GM19452 (cell line): ENCODE measurements around the gene ADGRB3.
"Not testable (repeated sequence)": the region's sequence is repeated elsewhere in the genome, so short reads cannot be mapped to it uniquely, and the experiment has no call there.

Experiments used
- ATAC-seq: cut with Tn5 transposase; IDR thresholded peaks from one replicate; pipeline ENCODE4 v1.9.1; 2021; ENCODE audit not compliant: unreplicated experiment

The ADGRB3 gene

DNA sequence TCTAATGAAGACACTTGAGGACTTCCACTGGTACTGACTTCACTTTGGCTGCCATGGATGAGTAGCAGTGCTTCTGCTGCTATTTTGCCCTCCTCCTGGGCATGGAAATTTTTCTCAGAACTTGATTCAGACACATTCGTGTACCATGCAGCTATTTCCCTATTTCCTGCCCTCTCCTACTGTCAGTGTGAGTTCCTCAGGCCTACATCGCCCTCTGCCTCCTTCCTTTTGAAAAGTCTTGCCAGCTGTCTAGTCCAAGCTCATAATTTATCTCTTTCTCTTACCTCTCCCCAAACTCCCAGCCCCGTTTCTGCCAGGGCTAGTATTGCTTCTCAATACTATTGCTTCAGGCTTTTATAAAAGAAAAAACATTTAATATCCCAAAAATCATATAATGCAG lies 470.2 kb downstream of the ADGRB3 start:
- ATAC-seq, result no peak

DNA sequence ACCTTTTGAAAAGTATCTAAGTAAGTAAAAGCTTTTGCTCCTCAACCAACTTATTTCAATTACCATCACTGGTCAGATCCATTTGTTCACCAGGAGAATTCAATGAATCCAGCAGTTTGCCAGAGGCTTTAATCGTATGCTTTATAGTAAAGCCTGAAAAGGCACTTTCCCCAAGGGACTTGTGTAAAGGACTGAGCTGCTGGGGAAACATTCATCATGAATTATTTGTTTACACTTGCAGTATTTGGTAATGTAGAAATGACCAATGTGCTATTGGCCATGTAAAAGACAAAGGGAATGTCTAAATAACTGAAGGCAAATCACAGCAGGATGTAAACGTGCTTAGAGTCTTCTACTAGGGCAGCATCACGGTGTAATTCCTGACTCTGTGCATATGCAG lies 471.4 kb downstream of the ADGRB3 start:
- ATAC-seq, result no peak

DNA sequence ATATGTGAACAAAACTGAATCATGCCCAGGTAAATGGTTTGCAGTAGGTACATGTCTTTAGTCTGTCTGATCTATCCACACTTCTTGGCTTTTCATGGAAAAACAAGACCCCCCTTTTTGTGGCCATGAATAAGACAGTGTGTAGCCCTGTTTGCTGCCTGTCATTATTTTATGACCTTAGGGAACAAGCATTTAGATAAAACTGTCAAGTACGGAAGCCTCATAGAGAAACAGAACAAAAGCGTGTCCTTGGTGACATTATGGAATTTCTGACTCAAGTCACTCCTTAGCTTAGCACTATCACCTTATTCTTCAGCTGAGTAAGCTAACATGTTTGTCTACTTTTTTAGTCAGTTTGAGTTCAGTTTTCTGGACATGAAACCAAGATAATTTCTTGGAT lies 476.2 kb downstream of the ADGRB3 start:
- no peak for ATAC-seq

DNA sequence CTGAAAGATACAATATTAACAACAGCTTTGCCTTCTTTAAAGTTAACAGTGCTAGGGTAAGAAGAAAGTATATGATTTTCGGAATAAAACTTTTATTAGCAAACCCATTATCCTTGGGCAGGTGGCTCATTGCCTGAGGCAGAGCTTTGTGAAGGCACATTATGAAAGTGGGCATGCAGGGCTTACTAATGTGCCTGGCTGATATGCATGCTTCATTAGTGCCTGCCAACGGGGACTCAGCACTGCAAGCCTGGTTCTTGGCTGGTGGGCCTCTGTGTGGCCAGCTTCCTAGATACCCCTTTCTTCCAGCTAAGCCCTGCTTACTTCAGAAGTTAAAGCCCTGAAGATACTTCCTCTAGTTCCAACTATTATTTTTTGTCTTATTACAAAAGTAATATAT lies 481.6 kb downstream of the ADGRB3 start:
- no peak for ATAC-seq

DNA sequence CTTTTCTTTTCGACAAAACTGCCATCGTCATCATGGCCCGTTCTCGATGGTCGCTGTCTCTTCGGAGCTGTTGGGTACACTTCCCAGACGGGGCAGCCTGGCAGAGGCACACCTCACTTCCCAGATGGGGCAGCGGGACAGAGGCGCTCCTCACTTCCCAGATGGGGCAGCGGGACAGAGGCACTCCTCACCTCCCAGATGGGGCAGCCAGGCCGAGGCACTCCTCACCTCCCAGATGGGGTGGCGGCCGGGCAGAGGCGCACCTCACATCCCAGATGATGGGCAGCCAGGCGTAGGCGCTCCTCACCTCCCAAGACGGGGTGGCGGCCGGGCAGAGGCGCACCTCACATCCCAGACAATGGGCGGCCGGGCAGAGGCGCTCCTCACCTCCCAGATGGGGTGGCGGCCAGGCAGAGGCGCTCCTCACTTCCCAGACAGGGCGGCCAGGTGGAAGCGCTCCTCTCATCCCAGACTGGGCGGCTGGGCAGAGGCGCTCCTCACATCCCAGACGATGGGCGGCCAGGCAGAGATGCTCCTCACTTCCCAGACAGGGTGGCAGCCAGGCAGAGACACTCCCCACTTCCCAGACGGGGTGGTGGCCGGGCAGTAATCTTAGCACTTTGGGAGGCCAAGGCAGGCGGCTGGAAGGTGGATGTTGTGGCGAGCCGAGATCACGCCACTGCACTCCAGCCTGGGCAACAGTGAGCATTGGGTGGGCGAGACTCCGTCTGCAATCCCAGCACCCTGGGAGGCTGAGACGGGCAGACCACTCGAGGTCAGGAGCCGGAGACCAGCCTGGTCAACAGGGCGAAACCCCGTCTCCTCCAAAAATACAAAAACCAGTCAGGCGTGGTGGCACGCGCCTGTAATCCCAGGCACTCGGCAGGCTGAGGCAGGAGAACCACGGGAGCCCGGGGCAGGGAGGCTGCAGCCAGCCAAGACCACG lies 486.7 kb downstream of the ADGRB3 start:
- ATAC-seq, result not testable (repeated sequence)

DNA sequence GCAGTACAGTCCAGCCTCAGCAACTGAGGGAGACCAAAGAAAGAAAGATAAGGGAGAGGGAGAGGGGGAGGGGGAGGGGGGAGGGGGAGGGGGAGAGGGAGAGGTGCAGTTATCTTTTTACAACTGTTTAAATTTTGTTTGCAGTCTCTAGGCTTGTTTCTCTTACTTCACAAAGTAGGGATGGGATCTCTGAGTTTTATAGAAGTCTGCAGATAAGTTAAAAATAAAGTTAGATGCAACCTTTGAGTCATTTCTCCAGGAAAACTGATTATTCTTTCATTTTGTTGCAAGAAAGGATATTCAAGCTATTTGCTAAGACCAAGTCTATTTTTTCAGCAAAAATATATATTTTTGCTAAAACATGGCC lies 487.3 kb downstream of the ADGRB3 start:
- ATAC-seq, result no peak

DNA sequence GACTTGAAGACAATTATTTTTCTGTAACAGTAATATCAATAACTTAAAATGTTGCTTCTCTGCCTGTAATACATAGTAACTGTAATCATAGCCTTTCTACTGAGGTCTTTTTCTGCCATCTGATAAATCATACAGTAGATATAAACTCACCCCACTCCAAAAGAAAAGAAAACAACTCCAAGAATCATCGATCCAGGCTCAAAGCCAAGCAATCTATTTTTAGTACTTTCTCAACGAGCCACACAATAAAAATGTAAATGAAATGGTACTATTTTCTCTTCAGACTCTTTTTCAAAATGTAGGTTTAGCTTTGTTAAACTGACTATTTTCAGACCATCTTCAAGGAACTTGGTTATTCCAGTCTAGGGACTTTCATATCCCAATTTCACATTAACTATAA lies 493.3 kb downstream of the ADGRB3 start:
- ATAC-seq, result no peak

DNA sequence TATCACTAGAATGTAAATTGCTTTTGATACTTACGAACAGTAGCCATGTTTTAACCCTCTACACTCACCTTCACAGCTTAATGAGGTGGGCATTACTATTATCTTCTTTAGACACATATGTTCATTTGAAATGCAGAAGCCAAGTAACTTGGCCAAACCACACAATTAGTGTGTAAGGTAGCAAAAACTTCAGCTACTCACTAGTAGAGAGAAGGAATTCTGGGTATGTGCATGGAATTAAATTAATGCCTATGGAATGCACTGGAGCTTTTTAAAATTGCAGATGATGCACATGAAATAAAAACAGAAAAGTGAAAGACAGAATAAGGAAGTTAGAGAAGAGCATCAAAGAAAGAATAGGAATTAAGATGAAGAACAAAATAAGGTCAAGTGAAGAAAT lies 494.0 kb downstream of the ADGRB3 start:
- no peak for ATAC-seq

DNA sequence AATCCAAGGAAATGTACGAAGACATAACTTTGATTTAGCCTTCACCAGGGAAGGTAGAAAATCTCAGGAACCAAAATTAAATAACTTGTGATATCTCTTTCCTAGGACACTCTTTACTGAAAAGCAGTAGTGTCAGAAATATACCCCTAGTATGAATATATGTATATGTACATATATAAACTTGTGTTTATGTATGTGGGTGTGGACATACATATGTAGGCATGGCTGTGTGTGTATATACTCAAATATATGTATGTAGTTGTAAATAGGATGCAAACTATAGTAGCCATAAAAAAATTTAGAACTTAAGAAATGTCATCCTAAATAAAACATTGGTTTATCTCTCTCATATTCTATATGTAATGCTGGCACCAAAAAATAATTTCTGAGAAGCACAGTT lies 500.8 kb downstream of the ADGRB3 start:
- no peak for ATAC-seq

DNA sequence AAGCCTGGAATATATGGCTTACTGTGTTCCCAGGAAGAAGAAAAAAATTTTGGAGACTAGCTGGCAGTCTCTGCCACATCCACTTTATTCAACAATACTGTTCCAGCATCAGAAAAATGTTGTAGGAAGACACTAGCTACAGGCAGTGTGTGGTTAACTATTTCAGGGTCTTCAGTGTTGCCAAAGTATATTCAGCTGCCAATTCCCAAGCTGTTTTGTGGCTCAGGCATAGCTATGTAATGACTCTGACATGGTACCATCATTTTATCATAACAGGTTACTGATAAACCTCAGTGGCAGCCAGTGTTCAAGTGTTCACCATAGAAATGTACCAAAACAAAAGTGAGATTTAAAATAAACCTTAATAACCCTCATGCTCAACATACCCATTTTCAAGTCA lies 503.1 kb downstream of the ADGRB3 start:
- ATAC-seq, result no peak

DNA sequence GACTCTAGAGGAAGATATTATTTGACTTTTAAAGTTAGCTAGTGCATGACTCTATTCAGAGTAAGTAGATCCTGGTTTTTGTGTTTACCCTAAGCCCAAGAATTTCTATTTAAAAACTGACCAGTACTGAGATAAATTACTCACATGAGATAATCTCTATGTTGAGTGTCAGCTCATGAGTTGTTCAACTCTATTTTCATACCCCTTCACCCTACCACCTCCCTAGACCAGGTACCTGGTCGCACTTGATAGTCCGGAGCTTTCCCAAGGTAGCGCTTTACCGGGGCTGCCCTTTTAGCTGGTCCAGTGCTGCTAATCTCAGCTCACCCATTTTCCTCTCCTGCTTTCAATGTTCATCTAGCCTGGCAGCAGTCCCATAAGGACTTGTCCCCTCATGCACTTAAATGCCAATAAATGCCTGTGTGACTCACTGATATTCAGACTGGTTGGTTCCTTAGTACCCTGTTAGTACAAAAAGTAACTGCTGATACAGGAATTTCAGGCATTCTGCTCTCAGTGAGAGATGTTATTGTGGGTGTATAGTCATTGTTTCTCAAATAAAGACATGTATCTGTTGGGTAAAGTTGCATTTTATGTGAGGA lies 503.9 kb downstream of the ADGRB3 start:
- no peak for ATAC-seq

DNA sequence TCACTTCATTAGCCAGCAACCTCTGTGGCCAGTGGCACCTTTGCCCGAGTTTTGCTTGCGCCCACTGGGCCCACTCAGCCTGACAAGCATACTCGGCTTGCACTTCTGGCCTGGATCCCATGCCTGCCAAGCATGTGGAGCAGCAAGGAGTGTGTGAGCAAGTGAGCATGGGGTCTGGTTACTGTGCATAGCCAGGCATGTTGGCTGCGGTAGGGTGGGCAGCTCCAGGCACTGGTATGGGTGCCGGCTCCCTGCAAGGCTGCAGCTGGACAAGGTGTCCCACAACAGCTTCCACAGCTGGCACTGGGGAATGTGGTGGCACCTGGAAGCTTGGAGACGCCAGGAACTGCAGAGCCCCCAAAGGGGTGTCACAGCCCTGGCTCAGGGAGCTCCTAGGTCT lies 510.0 kb downstream of the ADGRB3 start:
- ATAC-seq, result no peak

DNA sequence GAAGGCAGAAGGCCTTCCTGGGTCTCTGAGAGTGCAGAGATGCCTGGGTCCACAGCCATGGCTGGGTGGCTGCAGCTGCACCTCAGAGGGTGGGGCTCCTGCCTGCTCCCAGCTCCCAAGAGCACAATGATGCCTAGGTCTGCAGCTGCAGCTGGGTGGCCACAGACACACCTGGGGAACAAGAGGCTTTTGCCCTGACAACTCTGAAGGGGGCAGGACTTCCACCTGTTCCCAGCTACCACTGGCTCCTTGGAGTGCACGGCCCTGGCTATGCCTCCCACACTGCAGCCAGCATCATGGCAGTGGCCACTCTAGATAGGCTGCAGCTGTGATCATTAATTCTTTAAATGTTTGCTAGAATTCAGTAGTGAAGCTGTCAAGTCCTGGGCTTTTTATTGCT lies 511.3 kb downstream of the ADGRB3 start:
- ATAC-seq, result no peak

DNA sequence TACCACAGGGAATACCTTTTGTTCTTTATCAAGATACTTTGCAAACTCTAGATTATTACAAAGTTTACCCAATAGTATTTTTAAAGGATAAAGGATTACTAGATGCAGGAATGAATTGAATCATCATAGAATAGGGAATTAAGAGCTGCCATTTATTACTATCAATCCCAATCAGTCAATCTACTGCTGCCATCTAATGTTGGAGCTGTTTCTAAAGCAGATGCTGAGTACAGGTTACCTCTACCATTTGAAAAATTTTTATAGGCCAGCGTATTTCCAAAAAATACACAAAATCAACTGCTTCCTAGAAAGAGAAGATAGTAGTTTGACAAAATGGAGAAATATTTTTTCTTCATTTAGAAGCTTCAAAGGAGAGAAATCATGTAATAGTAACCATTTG lies 520.4 kb downstream of the ADGRB3 start:
- no peak for ATAC-seq

DNA sequence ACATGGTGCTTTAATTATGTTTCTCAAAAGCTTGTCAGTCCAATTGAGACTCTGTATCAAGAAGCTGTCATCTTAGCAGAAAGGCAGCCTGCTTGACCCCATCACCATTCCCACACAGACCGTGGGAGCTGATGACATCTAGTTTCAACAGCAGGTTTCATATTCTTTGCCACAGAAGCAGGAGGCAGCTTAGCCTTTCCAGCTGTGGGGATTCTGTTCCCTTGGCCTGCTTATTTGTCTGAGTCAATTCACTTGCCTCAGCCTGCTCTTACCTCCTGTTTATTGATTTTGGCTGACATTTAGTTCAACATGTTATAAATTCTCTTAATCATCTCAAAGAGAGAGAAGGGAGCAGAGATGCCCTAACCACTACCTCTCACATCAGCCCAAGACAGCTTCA lies 527.7 kb downstream of the ADGRB3 start:
- ATAC-seq, result no peak

DNA sequence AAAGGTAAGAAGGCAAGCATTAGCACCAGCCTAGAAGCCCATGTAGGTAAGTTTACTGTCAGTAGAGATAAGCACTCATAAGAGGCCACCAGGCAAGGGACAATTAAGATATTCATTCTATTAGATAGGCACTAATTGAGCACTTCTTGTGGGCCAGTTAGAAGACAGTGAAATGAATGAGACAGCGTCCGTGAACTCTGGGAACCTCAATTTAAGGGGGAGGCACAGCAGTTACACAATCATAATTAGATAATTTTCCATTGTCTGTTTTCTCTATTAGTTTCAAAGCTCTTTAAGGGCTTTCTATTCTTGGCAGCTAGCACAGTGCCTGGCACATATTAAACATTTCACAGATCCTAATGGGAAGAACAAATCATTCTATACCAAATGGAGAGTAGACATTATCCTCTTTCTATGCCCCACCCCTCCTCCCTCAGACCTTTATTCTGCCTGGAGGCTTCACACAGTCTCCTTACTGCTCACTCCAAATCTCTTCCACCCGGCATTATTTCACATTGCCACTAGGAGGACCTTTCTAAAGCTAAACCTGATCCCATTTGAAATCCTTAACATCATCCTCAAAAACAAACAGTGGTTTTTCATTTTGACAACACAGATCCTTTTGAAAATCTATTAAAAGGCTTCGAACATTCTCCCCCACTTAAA lies 529.6 kb downstream of the ADGRB3 start:
- ATAC-seq, result no peak

DNA sequence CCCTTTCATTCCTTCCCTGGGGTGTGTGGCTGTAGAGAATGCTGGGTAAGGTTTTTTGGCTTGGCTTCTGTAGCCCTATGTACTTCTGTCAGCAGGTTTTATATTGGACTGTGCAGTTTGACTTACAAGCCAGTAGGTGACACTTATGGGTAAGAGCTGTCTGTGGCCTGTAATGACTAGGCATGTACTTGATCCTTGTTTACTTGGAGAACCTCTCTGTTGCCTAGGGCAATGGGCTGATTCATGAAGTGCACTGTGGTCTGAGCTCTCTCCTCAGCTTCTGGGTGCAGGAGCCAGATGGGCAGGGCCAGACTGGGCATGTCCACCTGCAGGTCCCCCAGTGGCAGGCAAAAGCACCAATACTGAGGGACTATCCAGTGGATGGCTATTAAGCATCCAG lies 544.6 kb downstream of the ADGRB3 start:
- ATAC-seq, result no peak

DNA sequence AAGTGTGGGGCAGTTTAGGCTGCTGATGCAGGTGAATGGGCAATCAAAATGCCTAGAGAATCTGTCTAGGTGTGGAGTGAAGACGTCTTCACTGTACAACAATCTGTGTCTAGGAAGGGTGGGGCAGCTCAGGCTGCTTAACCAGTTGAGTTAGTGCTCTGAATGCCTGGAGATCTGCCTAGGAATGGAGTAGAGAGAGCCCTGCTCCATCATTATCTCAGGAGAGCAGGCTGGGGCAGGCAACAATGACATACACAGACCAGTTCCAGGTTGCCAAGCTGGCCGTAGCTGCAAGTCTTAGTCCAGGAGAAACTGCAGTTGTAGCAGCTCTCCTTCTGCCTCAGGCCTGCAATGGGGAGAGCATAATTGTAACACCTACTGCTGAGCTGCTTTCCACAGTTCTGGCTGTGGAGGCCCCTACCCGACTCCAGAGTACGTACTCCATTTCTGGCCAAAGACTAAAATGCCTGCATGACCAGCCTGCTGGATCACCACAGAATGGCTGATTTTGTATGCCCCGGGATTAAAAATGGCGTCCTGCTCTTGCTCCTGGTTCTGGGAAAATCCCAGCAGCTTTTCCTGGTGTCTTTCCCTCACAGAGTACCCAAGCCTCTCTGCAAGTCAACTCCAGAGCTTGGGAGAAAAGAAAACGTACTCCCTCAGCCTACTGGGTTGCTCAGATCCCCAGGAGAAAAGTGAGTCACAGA lies 545.4 kb downstream of the ADGRB3 start:
- ATAC-seq, result no peak

DNA sequence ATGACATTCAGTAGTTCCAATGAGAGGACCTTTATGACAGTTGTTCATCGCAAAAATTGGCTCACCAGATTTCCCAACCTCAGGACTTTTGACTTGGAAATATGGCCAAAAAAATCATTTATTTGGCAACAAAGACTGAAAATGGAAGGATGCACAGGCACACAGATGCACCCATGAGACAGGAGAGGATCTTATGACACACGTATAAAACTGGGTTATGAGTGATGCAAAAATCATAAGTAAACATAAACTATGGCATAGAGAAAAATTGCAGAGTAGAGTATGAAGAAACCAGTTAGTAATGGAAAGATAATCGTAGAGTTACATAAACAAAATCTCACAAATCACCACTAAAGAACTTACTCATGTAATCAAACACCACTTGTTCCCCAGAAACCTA lies 546.9 kb downstream of the ADGRB3 start:
- no peak for ATAC-seq

DNA sequence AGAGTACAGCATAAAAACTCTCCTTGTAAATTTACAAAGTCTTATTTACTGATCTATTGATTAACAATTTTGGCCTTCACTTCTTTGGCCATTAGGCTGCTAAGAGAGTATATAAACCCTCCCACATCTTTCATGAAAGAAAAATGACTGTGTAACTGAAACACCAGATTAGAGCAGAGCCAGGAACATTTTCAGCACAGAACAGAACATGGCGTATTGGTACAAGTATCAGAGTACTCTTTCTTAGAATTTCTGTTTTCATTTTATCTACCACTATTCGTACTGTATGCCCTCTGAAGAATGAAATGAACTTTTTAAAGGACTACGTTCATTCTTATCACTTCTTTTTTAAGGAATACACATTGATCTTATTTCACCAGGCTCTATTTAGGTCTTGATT lies 550.2 kb downstream of the ADGRB3 start:
- no peak for ATAC-seq

DNA sequence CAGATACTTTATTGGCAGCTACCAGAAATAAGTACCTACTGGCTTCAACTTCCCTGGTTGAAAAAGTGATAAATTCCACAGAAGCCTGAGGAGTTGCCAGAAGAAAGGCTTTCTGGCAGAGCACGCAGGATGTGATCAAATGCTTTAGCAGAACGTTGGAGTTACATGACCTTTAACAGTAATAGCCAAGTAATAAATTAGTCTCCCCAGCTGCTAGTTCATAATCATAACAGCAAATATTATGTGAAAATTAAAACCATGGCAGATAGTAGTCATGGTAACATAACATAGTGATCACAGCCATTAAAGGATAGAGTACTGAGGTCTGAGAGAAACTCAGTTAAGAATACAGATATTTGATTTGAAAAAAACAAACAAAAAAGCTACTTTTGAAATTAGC lies 567.7 kb downstream of the ADGRB3 start:
- ATAC-seq, result no peak

DNA sequence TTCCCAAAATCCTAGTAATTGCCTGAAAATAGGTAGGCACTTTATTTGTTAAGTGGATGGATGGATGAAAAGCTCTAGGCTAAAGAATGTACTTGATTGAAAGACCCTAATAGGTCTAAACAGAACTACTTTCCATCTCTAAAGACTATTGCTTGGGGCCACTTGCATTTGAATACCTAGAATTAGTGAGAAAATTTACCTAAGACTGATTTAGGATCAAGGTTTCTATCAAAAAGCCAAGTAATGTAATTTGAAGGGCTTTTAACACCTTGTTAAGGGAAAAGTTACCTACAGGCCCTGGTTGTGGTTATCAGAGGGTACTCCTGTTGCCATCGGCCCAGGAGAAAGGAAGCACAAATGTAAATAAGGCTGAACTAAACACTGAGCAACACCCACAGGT lies 581.0 kb downstream of the ADGRB3 start:
- ATAC-seq, result no peak
